Middle frontal gyrus (tissue), 1 donor: ENCODE measurements around the gene KIFC3.
"Not testable (repeated sequence)": the region's sequence is repeated elsewhere in the genome, so short reads cannot be mapped to it uniquely, and the experiment has no call there.

Experiments
- DNase-seq: peaks from one replicate; pipeline ENCODE4 v3.0.0-alpha.2; 2015; ENCODE audit warnings: low spot score; ENCODE audit errors: extremely low spot score

Gene KIFC3

GRCh38 chr16:57805176-57805575, 2.9 kb upstream of the KIFC3 start:
- DNase-seq: no peak

- no peak for DNase-seq
Measured at GRCh38 chr16:57804111-57804837, 2.0 kb upstream of the KIFC3 start.

- peak; percentile 39 for DNase-seq
Measured at GRCh38 chr16:57803134-57803990, 1.1 kb upstream of the KIFC3 start.

GRCh38 chr16:57801809-57802340, 416 bp downstream of the KIFC3 start:
- DNase-seq: no peak

GRCh38 chr16:57801098-57801808, 1.0 kb downstream of the KIFC3 start:
- no peak for DNase-seq

- no peak for DNase-seq
Measured at GRCh38 chr16:57800200-57801097, 1.8 kb downstream of the KIFC3 start.

GRCh38 chr16:57799600-57800199, 2.6 kb downstream of the KIFC3 start:
- DNase-seq: no peak

GRCh38 chr16:57798953-57799599, 3.2 kb downstream of the KIFC3 start:
- no peak for DNase-seq

GRCh38 chr16:57798267-57798810, 4.0 kb downstream of the KIFC3 start:
- DNase-seq: no peak

GRCh38 chr16:57797526-57798266, 4.6 kb downstream of the KIFC3 start:
- DNase-seq: no peak

GRCh38 chr16:57797216-57797525, 5.1 kb downstream of the KIFC3 start:
- no peak for DNase-seq

GRCh38 chr16:57796014-57796413, 6.3 kb downstream of the KIFC3 start:
- DNase-seq: not testable (repeated sequence)

GRCh38 chr16:57795431-57795878, 6.8 kb downstream of the KIFC3 start:
- no peak for DNase-seq

- no peak for DNase-seq
Measured at GRCh38 chr16:57794849-57795430, 7.4 kb downstream of the KIFC3 start.

GRCh38 chr16:57791893-57792461, 10.3 kb downstream of the KIFC3 start:
- DNase-seq: no peak

GRCh38 chr16:57791195-57791892, 10.9 kb downstream of the KIFC3 start:
- DNase-seq: no peak

- DNase-seq: no peak
Measured at GRCh38 chr16:57788951-57789350, 13.3 kb downstream of the KIFC3 start.
